Measurements from ENCODE around the gene CALML5.

CALML5 gene

DNA sequence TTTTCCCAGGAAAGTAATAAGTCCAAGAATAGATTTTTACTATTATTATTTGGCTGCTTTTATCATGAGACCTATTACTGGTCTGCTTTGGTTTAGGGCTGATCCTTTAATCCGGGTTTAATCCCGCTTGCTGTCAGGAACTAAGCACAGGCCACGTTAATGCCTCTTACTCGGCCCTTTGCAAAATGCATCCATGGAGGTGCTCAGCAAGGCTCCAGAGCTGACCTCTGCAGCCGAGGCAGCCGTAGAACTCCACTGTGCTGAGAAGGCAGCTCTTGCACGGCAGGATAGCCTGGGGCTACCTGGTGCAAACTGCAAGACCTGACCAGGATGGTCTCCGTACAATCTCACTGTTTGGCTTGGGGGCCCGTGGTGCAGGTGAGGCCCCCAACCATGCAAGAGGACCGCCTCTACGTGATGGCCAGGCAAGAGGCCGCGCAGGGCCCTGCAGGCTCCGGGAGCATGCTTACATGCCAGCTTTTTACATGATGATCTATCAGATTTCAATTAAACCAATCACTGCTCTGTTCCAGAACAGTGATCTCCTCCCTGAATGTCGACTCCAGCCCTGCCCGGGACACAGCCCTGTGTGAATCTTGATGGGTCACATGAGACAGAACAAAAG is 15.0 kb upstream of the CALML5 start:
- DNase-seq: no peak

DNA sequence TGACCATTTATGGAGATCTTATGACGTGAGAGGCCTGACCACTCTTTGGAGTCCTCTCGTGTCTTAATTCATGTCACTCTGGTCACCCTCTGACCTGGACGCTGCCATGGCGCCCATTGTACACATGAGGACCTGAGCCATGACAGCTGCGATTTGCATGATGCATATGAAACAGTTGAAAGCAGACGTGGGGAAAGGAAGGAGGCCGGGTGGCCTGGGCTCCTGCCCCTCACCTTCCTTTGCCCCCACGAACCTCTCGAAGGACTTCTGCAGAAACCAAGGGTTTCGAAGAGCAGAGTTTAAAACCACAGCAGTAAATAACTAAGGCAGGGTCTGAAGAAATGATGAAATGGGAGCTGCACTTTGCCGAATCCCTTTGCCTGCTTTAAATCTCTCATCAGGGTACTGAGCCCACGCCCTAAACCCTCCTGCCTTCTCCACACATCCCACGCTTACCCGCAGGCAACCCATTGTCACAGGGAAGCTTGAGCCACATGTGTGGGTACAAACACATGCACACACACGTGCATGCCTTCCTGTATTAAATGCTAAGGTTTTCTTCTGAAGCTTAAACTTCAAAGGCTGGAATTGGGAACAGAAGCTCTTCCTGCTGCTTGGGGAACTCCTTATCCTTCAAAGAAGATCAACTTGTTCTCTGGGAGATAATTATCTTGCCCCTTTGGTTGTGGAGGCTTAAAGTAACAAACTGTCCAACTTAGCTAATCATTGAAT is 13.7 kb upstream of the CALML5 start:
- DNase-seq: no peak

DNA sequence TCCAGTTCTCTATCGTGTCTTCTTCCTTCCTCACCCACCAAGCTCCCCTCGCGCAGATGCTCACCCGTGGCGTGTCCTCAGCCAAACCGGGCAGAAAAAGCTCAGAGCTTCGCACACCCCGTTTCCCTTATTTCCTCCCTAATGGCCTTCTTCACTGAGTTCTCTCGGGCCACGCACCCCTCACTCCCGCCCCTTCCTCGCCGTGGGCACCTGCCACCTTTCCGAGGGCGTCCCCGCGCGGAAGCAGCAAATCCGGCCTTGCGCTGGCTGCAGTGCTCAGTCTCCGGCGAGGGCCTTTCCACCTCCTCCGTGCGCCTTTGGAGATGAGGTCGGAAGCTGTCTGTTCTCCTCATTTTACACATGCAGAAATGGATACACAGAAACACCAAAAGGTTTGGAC is 13.0 kb upstream of the CALML5 start:
- no peak for DNase-seq

DNA sequence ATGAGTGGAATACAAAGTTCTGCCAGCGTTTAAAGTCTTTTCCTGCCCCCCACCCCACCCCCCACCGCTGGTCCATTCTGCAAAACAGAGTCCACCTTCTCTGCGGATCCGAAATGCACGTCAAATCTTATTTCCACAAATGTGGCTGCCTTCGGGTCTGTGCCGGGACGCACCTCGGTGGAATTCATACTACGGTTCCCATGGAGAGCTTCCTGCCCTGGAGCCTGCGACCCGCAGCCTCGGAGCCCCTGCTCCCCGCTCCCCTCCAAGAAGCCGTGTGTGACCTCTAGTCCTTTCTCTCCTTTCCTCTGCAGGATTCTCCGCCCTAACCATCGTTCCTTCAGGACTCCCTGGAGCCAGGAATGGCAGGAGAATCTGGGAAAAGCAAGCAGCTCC is 12.5 kb upstream of the CALML5 start:
- no peak for DNase-seq

DNA sequence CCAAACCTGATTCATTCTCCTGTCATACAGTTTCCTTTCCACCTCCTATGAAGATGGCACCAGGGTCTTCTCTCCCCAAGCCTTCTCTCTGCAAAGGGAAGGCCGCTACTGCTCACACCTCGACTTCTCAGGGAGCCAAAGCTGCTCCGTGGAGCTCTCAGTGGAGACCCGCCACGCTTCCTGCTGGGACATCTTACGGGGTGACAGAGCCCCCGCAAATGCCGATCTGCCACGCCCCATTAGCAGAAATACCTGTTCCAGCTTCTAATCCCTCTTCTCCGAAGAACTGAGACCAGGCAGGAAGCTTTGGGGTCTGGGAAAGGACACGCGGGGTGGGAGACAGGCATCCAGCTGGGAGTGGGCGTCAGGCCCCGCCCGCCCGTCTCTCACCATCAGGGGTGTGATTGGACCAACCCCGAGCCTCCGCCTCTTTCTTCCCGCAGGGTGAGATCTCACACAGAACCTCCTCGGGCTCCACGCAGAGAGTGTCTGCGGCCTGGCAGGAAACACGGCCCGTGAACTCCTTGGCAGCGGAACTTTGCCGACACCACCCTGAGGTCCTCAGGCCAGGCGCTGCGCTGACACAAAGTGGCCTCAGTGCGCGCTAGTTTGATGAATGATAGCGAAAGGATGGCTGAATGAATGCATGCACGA is 12.0 kb upstream of the CALML5 start:
- DNase-seq: no peak

DNA sequence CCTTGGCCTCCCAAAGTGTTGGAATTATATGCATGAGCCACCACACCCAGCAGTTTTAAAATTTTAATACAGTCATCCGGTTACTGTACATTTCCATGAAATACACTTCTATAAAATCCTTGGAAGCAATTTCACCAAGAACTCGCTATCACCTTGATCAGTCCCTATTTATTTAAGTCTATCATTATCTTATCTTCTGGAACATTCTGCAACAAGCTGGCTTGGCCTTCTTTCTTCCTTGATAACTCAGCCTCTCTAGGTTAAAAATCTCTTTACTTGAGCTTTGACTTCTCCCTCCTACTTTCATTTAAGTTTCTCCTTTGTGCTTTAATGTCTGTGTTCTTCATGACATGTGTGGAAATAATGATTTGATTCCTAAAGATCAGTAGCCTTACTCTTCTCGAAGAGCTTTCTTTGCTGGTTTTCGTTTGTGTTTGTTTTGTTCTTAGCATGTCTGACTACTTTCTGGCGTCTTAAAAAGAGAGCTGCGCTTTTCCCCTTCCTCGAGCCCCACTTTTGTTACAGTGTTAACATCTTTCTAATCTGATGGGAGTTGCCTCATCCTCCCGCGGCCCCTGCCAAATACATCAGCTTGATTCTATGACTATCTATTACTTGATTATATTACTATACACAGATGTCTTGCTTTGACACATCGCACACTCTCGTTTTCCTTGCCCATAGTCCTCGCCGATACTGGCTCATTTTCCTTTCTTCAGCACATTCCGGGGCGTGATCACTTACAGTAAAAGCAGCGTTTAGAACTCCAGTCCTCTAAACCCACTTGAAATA is 11.1 kb upstream of the CALML5 start:
- no peak for DNase-seq

DNA sequence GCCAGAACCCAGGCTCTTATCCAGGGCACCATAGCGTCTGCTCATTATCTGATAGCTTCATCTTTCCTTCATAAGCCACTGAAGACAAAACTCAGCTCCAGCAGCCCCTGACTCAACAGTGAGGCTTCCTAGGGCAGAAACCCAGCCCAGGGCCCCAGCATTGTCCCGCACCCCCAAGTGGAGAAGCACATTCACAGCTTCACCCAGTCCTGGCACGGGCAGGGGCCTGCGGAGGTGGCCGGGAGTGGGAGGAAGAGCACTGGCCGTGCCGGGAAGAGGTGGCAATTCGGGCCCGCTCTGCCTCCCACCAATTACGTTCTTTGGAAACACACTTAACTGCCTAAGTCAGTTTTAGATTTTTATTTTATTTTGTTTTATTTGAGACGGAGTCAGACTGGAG is 10.3 kb upstream of the CALML5 start:
- DNase-seq: no peak

DNA sequence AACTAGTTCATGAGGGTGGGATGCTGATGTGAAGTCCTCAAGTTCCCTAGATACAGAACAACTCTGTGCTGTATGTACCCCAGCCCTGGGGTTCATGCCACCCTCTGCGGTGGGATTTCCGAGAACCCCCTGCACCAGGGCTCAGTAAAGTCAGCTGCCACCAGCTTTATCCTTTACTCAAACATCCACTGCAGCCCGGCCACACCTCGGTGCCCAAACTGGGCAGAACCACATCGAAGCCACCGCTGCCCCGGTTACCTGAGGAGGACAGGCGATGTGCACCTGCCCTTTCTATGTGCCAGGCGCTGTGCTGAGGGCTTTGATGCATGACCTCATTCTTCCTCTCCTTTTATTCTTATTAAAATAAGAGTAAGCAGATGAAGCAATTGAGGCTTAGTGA is 9.9 kb upstream of the CALML5 start:
- DNase-seq: no peak

DNA sequence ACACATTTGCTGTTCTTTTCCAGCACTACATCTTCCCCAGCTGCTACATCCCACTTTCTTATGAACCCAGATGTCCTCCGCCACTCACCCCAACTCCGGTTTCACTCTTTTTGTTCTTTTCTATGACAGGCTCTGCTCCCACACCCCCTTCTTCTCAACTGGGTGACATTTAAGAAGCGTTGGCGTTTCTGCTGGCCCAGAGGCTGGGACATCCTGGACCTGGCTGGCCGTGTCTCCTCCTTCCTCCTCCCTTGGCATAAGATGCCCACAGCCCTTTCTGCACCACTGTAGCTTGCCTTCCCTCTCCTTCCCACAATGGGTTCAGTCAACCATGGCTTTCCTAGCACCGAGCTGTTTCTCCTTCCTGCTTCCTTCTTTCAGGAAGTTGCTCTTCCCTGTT is 9.4 kb upstream of the CALML5 start:
- no peak for DNase-seq

DNA sequence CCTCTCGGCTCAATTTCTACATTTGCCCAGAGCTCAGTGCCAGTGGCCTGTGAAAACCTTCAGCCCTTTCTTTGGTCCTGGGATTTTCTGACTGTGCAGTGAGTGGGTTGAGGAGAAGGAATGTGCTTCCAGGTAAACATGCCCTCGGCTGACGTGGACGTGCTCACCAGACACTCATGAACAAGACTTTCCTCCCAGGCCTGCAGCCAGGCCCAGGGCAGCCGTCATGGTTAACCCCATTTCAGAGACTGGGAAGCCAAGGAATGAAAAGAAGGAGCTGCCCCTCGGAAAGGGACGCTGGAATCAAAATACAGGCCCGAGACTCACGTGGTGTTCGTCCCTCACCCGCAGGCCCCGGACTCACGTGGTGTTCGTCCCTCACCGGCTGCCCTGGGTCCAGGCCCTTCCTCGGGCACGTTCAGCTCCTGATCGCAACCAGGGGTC is 8.8 kb upstream of the CALML5 start:
- DNase-seq: no peak

DNA sequence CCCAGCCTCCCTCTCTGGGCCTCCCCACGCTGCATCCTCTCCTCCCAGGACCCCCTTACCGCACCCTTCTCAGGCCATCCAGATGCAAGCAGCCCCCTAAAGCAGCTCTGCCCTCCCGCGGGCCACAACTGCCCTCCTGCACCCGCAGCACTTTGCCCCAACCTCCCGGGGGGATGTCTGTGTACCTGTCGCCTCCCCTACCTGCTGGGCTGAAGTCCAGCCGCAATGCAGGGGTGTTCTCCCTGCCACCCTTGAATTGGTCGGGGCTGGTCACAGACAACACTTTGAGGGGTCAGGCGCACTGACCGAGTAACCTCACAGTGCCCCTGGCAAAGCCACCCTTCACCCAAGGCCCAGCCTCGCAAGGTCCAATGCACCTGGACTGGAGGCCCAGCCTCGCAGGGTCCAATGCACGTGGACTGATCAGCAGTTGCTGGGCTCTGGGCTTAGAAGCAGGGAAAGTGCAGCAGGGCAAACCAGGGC is 8.3 kb upstream of the CALML5 start:
- DNase-seq: no peak

DNA sequence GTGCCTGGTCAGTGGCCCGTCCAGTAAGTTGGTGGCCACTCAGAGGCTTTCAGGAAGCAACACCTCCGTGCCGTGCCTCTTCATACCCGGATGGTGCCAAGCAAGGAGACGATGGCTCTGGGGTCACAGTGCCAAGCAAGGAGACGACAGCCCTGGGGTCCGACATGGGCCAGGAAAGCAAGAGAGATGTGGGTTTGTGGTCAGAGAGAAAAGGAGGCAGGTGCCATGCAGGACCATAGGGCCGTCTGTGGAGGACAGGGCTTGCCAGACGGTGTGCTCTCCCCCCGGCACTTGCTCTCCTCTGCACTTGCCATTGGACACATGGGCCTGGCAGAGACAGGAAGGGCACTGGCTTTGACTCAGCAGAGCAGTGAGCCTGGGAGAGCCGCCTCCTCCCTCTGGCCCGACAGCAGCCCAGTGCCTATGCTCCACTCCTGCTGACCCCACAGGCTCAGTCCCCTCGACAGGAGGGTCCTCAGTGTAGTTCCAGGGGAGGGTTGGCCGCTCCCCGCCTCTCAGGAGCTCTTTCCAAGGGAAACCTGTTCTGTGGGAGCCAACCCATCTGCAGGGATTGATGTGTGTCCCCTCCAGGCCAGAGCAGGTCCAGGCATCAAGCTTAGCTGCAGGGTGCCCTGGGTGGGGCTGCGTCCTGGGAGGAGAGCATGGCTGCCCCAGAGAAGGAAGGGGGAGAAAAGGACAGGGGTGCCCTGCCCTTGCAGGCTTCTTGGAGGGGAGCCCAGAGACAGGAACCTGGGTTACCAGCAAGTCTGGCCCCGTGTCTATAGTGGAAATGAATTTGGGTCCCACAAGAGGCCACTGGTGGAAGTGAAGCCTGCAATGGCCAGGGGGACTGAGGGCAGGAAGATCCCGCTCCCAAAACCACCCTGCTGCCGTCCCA is 7.6 kb upstream of the CALML5 start:
- DNase-seq: no peak

DNA sequence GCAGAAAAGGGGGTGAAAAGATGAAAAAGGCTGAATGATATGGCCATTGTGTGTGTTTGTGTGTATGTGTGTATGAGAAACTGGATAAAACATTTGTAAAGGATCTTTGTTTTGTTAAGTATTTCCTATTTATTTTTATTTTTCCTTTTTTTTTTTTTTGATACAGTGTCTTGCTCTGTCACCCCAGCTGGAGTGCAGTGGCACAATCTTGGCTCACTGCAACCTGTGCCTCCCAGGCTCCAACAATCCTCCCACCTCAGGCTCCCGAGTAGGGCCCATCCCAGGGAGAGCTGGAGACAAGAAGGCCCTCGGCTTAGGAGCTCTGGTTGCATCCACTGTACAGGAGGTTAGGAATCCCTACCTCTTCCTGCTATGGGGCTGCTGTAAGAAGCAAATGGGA is 6.9 kb upstream of the CALML5 start:
- no peak for DNase-seq

DNA sequence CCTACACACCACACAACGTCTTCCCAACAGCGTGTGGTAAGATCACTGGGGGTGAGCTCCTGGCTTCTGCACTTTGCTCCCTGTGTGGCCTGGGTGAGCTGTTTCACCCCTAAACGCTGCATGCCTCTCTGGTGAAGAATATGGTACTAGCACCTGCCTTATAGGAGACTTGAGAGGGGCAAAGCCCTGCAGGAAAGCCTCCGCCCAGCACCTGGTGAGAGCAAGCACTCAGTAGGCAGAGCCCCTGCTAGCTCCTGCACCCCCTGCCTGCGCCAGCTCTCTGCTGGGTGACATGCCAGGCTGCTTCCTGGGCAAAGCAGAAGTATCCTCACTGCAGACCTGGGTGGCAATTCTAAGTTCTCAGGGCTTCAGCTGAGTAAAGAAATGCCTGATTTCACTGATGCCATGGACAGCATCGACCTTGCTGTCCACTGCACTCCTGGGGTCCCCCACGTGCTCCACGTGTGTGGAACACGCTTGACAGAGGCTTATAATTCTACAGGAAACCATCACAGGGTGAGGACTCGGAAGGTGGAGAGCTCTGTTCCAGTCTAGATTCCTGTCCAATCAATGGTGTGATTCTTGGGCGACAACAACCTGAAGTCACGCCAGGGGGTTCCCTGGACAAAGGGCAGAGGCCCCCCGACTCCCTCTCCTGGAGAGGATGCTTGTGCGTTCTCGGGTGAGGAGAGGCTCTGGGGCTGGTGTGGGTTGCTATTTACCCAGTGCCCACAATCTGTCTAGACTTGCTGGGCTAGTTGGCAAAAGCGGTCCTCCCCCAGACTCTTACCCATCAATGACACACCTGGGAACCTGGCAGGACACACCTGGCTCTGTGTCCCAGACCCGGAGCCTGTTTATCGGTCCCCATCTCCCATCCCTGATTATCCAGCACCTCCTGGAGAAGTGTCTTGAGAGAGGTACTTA is 5.0 kb upstream of the CALML5 start:
- no peak for DNase-seq

DNA sequence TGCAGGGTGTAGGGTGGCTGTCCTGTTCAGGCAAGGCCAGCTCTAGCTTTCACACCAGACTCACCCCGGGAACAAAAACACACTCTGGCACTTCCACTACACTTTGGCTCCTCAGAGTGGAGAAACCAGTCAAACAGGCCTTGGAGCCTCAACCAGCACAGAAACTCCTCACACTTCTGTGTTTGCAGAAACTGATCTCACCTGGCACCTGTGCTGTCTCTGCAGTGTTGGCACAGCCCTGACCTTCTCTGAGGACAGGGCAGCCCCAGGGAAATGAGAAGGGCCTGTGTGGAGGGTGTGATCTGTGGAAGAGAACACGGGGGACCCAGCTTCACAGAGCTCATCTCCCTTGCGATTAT is 4.1 kb upstream of the CALML5 start:
- no peak for DNase-seq

DNA sequence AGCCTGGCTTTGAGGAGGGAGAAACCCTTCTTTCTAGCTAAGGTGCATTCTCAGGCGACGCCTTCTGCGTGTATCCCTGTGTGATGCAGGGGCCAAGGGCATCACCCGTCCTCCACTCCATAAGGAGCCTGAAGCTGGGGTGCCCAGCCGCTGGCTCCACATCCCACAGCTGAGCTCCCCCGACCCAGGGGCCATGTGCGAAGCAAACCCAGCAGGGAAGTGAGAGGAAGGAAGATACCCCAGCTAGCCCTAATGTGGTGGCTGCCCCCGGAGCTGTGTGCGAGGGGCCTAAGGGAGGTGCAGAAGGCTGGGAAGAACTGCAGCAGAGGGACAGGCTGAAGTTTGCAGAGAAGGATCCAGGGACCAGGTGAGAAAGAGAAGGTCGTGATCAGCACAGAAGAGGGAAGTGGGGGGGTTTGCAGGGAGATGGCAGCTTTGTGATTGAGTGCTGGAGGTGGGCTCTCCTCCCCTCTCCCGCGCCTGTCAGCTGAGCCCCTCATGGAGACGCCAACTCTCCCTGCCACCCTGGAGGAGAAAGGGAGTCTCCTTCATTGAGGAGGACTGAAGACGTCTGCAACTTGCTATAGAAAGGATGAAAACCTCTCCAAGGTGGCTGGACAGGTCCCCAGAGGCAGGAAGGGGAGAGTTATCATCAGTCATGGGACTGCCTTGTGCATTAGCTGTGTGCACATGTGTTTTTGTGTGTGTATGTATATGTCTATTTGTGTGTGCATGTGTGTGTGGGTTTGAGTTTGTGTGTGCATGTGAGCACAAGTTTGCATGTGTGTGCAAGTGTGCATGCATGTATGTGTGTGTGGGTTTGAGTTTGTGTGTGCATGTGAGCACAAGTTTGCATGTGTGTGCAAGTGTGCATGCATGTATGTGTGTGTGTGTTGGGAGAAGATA is 3.5 kb upstream of the CALML5 start:
- DNase-seq: no peak

DNA sequence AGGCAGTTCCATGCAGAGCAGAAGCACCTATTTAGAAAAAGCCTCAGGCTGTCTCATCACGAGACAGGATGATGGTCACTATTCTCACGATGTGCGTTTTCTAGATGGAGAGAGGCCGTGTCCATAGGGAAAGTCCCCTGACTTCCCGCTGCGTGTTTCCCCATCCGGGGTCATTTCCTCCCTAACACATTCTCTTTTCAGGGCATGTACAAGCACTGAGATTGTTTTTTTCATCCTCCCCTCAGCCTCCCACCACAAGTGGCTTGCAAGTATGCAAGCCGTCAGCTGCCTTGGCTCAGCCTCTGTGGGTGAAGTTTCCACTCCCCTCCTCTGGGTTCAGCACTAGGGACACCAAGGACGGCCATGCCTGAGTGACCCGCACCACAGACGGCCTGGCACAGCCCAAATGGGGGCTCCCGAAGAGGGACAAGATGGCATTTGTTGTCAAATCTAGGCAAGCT is 2.7 kb upstream of the CALML5 start:
- no peak for DNase-seq

DNA sequence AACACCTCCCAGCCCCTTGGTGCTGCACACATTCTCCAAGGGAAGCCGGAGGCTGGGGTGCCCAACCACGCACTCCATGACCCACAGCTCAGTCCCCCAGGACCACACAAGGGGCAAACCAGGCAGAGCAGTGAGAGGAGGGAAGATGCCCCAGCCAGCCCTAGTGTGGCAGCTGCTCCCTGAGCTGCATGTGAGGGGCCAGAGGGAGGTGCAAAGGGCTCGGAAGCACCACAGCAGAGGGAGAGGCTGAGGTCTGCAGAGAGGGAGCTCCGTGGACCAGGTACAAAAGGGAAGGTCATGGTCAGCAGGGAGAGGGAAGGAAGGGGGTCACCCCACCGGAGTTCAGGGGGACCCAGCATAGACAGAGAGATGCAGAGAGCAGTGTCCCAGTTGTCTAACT is 1.5 kb upstream of the CALML5 start:
- no peak for DNase-seq

DNA sequence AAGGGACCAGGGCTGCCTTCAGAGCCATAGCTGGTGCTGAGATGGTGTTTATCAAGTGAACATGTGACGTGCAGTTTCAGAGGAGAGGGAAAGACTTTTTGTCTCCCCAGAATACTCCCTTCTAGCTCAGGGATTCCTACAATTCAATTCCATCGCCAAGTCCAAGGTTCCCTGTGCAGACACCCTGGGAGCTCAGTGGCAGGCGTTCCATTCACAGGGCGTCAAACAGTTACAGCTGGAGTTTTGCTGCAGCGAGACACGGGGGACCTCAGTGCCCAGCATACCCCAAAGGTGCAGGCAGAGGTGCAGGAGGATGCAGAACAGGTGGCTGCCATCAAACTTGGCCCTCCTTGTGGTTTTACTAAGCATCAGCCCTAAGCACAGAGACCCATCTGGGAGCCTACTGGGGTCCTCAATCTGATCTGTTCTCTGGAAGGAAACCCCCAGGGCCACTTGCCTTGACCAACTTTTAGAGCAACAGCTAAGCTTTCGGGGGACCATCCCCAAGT is 846 bp upstream of the CALML5 start:
- DNase-seq: no peak

Measured in NCI-H2171 treated with DMSO at 0.1 percent for 48 hours (cell line).